ENCODE results near the gene ACP7. TPM values are rescaled to one million over a fixed set of nuclear protein-coding genes. Genes with fewer than 3 reads are reported as not detected.

The ACP7 gene
- 0.29 TPM in 1 of 2 replicates, not detected in the other for total RNA-seq

DNA sequence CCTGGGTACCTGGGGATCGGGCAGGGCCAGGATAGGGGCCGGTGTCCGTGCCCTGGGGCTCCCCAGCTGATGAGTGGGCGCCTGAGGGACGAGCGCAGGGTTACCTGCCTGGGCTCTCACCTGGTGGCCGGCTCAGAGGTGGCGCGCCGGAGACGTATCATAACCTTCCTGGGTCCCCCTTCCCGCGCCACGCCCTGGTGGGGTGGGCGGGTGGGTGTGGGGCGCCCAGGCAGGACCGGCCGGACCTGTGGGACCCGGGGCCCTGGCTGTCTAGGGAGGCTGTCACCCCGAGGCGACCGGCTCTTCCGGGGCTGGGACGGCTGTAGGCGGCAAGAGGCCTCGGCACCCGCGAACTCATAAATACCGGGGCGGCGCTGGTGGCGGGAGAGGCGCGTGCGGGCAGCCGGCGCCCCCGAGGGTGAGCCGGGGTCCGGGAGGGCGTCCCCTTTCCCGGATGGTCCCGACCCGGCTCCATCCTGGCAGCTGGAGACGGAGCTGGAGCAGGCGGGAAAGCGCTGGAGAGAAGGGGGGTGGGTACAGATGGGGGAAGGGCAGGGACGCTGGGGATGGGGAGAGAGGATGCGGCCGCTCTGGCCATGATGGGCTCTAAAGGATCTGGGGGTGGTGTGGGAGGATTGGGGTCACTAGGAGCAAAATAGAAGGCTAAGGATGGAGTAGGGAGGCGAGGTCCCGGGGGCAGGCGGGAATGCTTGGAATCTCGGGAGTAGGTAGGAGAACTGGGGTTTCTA is at the start of gene ACP7:
Gene ACP7 (plus strand): TSS at position 386 of the 749 bp plus-strand sequence. CDS start 902 bp downstream, outside the sequence.
- H4K20me1 ChIP-seq (ENCODE audit: insufficient read depth, low read length): no peaks in the 10 kb centered on the region
- TF ChIP-seq, protein P1, sequence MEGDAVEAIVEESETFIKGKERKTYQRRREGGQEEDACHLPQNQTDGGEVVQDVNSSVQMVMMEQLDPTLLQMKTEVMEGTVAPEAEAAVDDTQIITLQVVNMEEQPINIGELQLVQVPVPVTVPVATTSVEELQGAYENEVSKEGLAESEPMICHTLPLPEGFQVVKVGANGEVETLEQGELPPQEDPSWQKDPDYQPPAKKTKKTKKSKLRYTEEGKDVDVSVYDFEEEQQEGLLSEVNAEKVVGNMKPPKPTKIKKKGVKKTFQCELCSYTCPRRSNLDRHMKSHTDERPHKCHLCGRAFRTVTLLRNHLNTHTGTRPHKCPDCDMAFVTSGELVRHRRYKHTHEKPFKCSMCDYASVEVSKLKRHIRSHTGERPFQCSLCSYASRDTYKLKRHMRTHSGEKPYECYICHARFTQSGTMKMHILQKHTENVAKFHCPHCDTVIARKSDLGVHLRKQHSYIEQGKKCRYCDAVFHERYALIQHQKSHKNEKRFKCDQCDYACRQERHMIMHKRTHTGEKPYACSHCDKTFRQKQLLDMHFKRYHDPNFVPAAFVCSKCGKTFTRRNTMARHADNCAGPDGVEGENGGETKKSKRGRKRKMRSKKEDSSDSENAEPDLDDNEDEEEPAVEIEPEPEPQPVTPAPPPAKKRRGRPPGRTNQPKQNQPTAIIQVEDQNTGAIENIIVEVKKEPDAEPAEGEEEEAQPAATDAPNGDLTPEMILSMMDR (IDR thresholded peaks at IDR 0.05; ENCODE audit: extremely low read depth, low read depth, low read length): no peak
- peak within 1 kb of the TSS; percentile 61 for H2AFZ ChIP-seq (ENCODE audit: low read length)
- peak within 1 kb of the TSS; percentile 72 for H3K4me3 ChIP-seq (ENCODE audit: insufficient read depth, low read length)
- DNase-seq (ENCODE audit: insufficient read length, low spot score, missing footprints): peak; percentile 84
- H3K36me3 ChIP-seq (ENCODE audit: insufficient read depth, low read length): no peaks in the 10 kb centered on the region
- H3K4me1 ChIP-seq (ENCODE audit: insufficient read depth, low read length): peaks cover 8% of the 10 kb centered on the region
- H3K27ac ChIP-seq (ENCODE audit: low read depth, low read length): no peak within 1 kb of the TSS
- no peaks in the 10 kb centered on the region for H3K79me2 ChIP-seq (ENCODE audit: insufficient read depth, low read length)
- H3K4me2 ChIP-seq (ENCODE audit: insufficient read depth, low read length): peak within 1 kb of the TSS; percentile 87
- H3K9me3 ChIP-seq (ENCODE audit: low read depth, low read length): no peaks in the 10 kb centered on the region
- no peaks in the 10 kb centered on the region for H3K27me3 ChIP-seq (ENCODE audit: insufficient read depth, low read length)

DNA sequence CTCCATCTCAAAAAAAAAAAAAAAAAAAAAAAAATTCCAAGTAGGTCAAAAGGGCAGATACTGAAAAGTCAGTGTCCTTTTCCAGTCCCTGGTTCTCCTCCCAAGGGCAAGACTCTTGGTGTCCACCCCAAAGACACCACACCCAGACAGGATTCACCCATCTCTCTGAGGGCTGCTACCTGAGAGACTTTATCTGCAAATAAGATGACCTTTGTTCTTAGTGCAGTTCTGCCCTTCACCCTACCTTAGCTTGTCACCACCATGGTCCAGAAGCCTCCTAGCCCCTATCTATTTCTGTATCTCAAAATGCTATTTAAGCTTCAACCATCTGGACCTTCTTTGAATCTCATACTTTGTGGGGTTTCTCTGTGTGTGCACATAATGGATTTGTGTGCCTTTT is 47.6 kb upstream of the ACP7 start:
- Histone ChIP-seq H3K27me3 (ENCODE audit: insufficient read depth, low read length) (no peaks in the 10 kb centered on the region), H3K4me3 (ENCODE audit: insufficient read depth, low read length) (no peak overlapping the region), H3K79me2 (ENCODE audit: insufficient read depth, low read length) (no peaks in the 10 kb centered on the region), H2AFZ (ENCODE audit: low read length) (no peak overlapping the region), H3K4me2 (ENCODE audit: insufficient read depth, low read length) (no peak overlapping the region), H3K9me3 (ENCODE audit: low read depth, low read length) (no peaks in the 10 kb centered on the region), H4K20me1 (ENCODE audit: insufficient read depth, low read length) (no peaks in the 10 kb centered on the region), H3K4me1 (ENCODE audit: insufficient read depth, low read length) (peaks cover 8% of the 10 kb centered on the region), H3K36me3 (ENCODE audit: insufficient read depth, low read length) (no peaks in the 10 kb centered on the region), H3K27ac (ENCODE audit: low read depth, low read length) (no peak overlapping the region)
- DNase-seq (ENCODE audit: insufficient read length, low spot score, missing footprints): no peak
- TF ChIP-seq, protein P1 (IDR thresholded peaks at IDR 0.05; ENCODE audit: extremely low read depth, low read depth, low read length): no peak

DNA sequence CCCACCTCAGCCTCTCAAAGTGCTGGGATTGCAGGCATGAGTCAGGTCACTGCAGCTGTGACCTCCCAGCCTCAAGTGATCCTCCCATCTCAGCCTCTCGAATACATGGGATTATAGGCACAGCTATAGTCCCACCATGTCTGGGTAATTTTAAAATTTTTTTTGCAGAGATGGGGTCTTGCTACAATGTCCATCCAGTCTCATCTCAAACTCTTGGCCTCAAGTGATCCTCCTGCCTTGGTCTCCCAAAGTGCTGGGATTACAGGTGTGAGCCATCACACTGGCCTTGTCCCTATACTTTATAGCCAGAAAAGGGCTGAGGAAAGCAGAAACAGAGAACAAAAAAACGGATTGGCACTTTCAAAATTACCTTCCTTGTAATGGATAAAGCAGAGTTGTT is 47.0 kb upstream of the ACP7 start:
- TF ChIP-seq, protein P1 (IDR thresholded peaks at IDR 0.05; ENCODE audit: extremely low read depth, low read depth, low read length): no peak
- H3K36me3 ChIP-seq (ENCODE audit: insufficient read depth, low read length): no peaks in the 10 kb centered on the region
- H3K4me1 ChIP-seq (ENCODE audit: insufficient read depth, low read length): peaks cover 8% of the 10 kb centered on the region
- H3K27me3 ChIP-seq (ENCODE audit: insufficient read depth, low read length): no peaks in the 10 kb centered on the region
- H4K20me1 ChIP-seq (ENCODE audit: insufficient read depth, low read length): no peaks in the 10 kb centered on the region
- no peak overlapping the region for H2AFZ ChIP-seq (ENCODE audit: low read length)
- peak; percentile 19 for DNase-seq (ENCODE audit: insufficient read length, low spot score, missing footprints)
- H3K79me2 ChIP-seq (ENCODE audit: insufficient read depth, low read length): no peaks in the 10 kb centered on the region
- H3K27ac ChIP-seq (ENCODE audit: low read depth, low read length): no peak overlapping the region
- no peaks in the 10 kb centered on the region for H3K9me3 ChIP-seq (ENCODE audit: low read depth, low read length)
- no peak overlapping the region for H3K4me3 ChIP-seq (ENCODE audit: insufficient read depth, low read length)
- H3K4me2 ChIP-seq (ENCODE audit: insufficient read depth, low read length): no peak overlapping the region

- H2AFZ ChIP-seq (ENCODE audit: low read length): no peak overlapping the region
- H3K4me2 ChIP-seq (ENCODE audit: insufficient read depth, low read length): peak overlapping the region; percentile 32
Observed at GRCh38 chr19:39038098-39038497, 46.1 kb upstream of the ACP7 start.

More at GRCh38 chr19:39038098-39038497, 46.1 kb upstream of the ACP7 start:
- Histone ChIP-seq H3K27me3 (ENCODE audit: insufficient read depth, low read length) (no peaks in the 10 kb centered on the region), H3K79me2 (ENCODE audit: insufficient read depth, low read length) (no peaks in the 10 kb centered on the region), H3K36me3 (ENCODE audit: insufficient read depth, low read length) (no peaks in the 10 kb centered on the region), H3K9me3 (ENCODE audit: low read depth, low read length) (no peaks in the 10 kb centered on the region), H4K20me1 (ENCODE audit: insufficient read depth, low read length) (no peaks in the 10 kb centered on the region), H3K27ac (ENCODE audit: low read depth, low read length) (no peak overlapping the region), H3K4me1 (ENCODE audit: insufficient read depth, low read length) (peaks cover 3% of the 10 kb centered on the region), H3K4me3 (ENCODE audit: insufficient read depth, low read length) (no peak overlapping the region)
- TF ChIP-seq, protein P1 (IDR thresholded peaks at IDR 0.05; ENCODE audit: extremely low read depth, low read depth, low read length): peak; percentile 33
- peak; percentile 84 for DNase-seq (ENCODE audit: insufficient read length, low spot score, missing footprints)
